A549 (cell line): Measurements from ENCODE around the gene TYW1B.
"Not testable (repeated sequence)": the region's sequence is repeated elsewhere in the genome, so short reads cannot be mapped to it uniquely, and the experiment has no call there.

Experiments used
- CHD2 ChIP-seq: fragments of 150-350 bp; IDR thresholded peaks from 2 replicates; pipeline ENCODE4 v1.6.1; 2014; ENCODE audit warnings: low read length; ENCODE audit not compliant: partially characterized antibody
- ESRRA ChIP-seq: fragments of 150-350 bp; IDR thresholded peaks from 2 replicates; pipeline ENCODE4 v1.6.1; 2014; ENCODE audit warnings: mild to moderate bottlenecking, low read length, borderline replicate concordance
- MAZ ChIP-seq: fragments of 150-350 bp; IDR thresholded peaks from 2 replicates; pipeline ENCODE4 v1.6.1; 2014; ENCODE audit warnings: antibody characterized with exemption, low read depth, low read length, borderline replicate concordance
- POLR2A ChIP-seq: IDR thresholded peaks from 2 replicates; pipeline ENCODE4 v1.6.1; 2012; ENCODE audit warnings: mild to moderate bottlenecking, low read length
- RAD21 ChIP-seq, 2 experiments: fragments of >200 bp in 1 of 2; sonication (Bioruptor Twin) in 1 of 2; formaldehyde crosslinking in 1 of 2; IDR thresholded peaks in 1 of 2; conservative IDR thresholded peaks in 1 of 2; 2 replicates in 1 of 2; 3 replicates in 1 of 2; pipeline ENCODE4 v1.6.1; 2012 to 2018; ENCODE audit warnings: inconsistent platforms in 1 of 2
- SREBF2 ChIP-seq: fragments of 450-650 bp; IDR thresholded peaks from 2 replicates; pipeline ENCODE4 v1.6.1; 2014; ENCODE audit warnings: mild to moderate bottlenecking, moderate library complexity
- ZFP36 ChIP-seq: fragments of 450-650 bp; IDR thresholded peaks from 2 replicates; pipeline ENCODE4 v1.6.1; 2014; ENCODE audit warnings: borderline replicate concordance; ENCODE audit not compliant: partially characterized antibody
- TF ChIP-seq, protein P1 (sequence below): fragments of >200 bp; sonication (Bioruptor Twin); formaldehyde crosslinking; IDR thresholded peaks from 3 replicates; pipeline ENCODE4 v1.5.1; 2016
- TF ChIP-seq, protein P2 (sequence below): IDR thresholded peaks from 2 replicates; pipeline ENCODE4 v1.6.1; 2012
- TF ChIP-seq, protein P3 (sequence below): fragments of 450-650 bp; IDR thresholded peaks from 2 replicates; pipeline ENCODE4 v1.6.1; 2014; ENCODE audit warnings: antibody characterized with exemption

DNA sequence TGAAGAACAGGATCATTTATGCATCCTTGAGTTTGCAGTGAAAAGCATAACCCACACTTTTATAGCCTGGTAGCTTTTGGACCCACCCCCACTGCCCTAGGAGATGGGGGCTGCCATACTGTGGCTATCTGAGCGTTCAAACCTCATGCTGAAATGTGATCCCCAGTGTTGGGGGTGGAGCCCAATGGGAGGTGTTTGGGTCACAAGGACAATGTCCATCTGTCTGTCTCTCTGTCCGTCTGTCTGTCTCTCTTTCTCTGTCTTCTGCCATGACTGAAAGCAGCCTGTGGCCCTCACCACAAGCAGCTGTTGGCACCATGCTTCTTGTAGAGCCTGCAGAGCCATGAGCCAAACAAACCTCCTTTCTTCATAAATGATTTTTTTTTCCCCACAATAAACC is 207.1 kb downstream of the TYW1B start:
- TF ChIP-seq, protein P1, sequence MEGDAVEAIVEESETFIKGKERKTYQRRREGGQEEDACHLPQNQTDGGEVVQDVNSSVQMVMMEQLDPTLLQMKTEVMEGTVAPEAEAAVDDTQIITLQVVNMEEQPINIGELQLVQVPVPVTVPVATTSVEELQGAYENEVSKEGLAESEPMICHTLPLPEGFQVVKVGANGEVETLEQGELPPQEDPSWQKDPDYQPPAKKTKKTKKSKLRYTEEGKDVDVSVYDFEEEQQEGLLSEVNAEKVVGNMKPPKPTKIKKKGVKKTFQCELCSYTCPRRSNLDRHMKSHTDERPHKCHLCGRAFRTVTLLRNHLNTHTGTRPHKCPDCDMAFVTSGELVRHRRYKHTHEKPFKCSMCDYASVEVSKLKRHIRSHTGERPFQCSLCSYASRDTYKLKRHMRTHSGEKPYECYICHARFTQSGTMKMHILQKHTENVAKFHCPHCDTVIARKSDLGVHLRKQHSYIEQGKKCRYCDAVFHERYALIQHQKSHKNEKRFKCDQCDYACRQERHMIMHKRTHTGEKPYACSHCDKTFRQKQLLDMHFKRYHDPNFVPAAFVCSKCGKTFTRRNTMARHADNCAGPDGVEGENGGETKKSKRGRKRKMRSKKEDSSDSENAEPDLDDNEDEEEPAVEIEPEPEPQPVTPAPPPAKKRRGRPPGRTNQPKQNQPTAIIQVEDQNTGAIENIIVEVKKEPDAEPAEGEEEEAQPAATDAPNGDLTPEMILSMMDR: not testable (repeated sequence)
- not testable (repeated sequence) for TF ChIP-seq SREBF2; POLR2A; MAZ; ZFP36; CHD2; RAD21 (conservative IDR thresholded peaks at IDR 0.05 in 1 of 2, IDR thresholded peaks at IDR 0.05 in 1 of 2); ESRRA
- TF ChIP-seq, protein P2, sequence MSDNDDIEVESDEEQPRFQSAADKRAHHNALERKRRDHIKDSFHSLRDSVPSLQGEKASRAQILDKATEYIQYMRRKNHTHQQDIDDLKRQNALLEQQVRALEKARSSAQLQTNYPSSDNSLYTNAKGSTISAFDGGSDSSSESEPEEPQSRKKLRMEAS: not testable (repeated sequence)
- TF ChIP-seq, protein P3, sequence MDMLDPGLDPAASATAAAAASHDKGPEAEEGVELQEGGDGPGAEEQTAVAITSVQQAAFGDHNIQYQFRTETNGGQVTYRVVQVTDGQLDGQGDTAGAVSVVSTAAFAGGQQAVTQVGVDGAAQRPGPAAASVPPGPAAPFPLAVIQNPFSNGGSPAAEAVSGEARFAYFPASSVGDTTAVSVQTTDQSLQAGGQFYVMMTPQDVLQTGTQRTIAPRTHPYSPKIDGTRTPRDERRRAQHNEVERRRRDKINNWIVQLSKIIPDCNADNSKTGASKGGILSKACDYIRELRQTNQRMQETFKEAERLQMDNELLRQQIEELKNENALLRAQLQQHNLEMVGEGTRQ: not testable (repeated sequence)
